ENCODE measurements around the gene PASD1. TPM values are rescaled to one million over a fixed set of nuclear protein-coding genes. Genes with fewer than 3 reads are reported as not detected.
"Not testable (repeated sequence)": the region's sequence is repeated elsewhere in the genome, so short reads cannot be mapped to it uniquely, and the experiment has no call there.

Gene PASD1
- polyA plus RNA-seq, 1 of the 3 experiments (the other 2 are of a cell fraction) = 0.03 TPM

- CTCF ChIA-PET = interaction anchor here (1.0 kb wide), 1 partner anchor 13 kb away, joined by 3 read pairs; no protein-coding TSS in a partner anchor
- H3K4me3 ChIP-seq (ENCODE audit: low read depth in 2 of 2, low read length in 1 of 2); H3F3A ChIP-seq (replicated peaks; ENCODE audit: insufficient read depth); DNase-seq; H3K36me3 ChIP-seq (replicated peaks in 1 of 2; ENCODE audit: control insufficient read depth in 1 of 2, insufficient read depth in 2 of 2, low read length in 1 of 2); H4K20me1 ChIP-seq (ENCODE audit: insufficient read depth); POLR2A ChIA-PET; H3K9me2 ChIP-seq; H3K79me2 ChIP-seq (ENCODE audit: insufficient read depth); H3K9ac ChIP-seq; H3K27ac ChIP-seq (ENCODE audit: low read depth in 2 of 2, low read length in 1 of 2); H3K4me2 ChIP-seq; H3K9me3 ChIP-seq; H2AFZ ChIP-seq (ENCODE audit: low read depth); H3K4me1 ChIP-seq (ENCODE audit: control insufficient read depth in 1 of 2, insufficient read depth in 2 of 2, low read depth in 1 of 2, low read length in 1 of 2): not testable (repeated sequence)
- peaks cover 22% of the 10 kb centered on the region; the same call in 1 of the 2 replicates for H3K27me3 ChIP-seq (ENCODE audit: insufficient read depth)
- 70% methylated on average over 9 of the region's 24 CpGs for WGBS (ENCODE audit: low lambda C conversion rate)
Measured at GRCh38 chrX:151563003-151563402, 472 bp upstream of the PASD1 start.

DNA sequence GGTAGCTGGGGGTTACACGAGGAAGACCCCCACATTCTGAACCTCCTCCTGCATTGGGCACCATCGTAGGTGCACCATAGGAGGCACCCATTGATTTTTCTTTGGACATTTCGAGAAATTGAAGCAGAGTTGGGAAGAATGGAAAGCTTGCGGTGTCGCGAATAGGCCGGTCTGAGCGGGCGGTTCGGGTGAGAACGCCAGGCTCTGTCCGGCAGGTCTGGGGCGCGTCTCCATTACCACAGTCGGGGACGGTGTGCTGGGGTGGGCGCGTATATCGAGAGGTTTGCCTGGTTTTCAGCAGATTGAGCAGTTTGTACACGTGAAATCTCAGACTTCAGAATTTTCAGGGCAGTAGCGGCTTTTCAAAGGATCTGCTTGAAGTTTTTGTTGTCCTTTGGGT lies 560 bp downstream of the PASD1 start:
- Histone ChIP-seq H4K20me1 (ENCODE audit: insufficient read depth) (no peaks in the 10 kb centered on the region), H3K9ac (no peak overlapping the region), H3K27me3 (ENCODE audit: insufficient read depth) (peaks cover 24% of the 10 kb centered on the region; the same call in 1 of the 2 replicates), H3K4me3 (ENCODE audit: low read depth in 2 of 2, low read length in 1 of 2) (no peak overlapping the region), H3K9me2 (no peaks in the 10 kb centered on the region), H3K9me3 (no peaks in the 10 kb centered on the region), H3K36me3 (replicated peaks in 1 of 2; ENCODE audit: control insufficient read depth in 1 of 2, insufficient read depth in 2 of 2, low read length in 1 of 2) (no peaks in the 10 kb centered on the region), H2AFZ (ENCODE audit: low read depth) (no peak overlapping the region), H3K79me2 (ENCODE audit: insufficient read depth) (no peaks in the 10 kb centered on the region), H3K4me1 (ENCODE audit: control insufficient read depth in 1 of 2, insufficient read depth in 2 of 2, low read depth in 1 of 2, low read length in 1 of 2) (no peaks in the 10 kb centered on the region), H3F3A (replicated peaks; ENCODE audit: insufficient read depth) (no peaks in the 10 kb centered on the region), H3K27ac (ENCODE audit: low read depth in 2 of 2, low read length in 1 of 2) (no peak overlapping the region), H3K4me2 (no peak overlapping the region)
- ChIA-PET POLR2A (no interaction called here), CTCF (interaction anchor here (1.0 kb wide), 1 partner anchor 12 kb away, joined by 3 read pairs; no protein-coding TSS in a partner anchor)
- TF ChIP-seq EZH2phosphoT487 (IDR thresholded peaks at IDR 0.05; ENCODE audit: borderline replicate concordance, low read depth) (no peak), SMC3 (IDR thresholded peaks at IDR 0.05; ENCODE audit: low read depth, low read length) (no peak), MXI1 (IDR thresholded peaks at IDR 0.05; ENCODE audit: low read depth, low read length) (no peak), JUND (IDR thresholded peaks at IDR 0.05) (no peak), EP300 (IDR thresholded peaks at IDR 0.05; ENCODE audit: borderline replicate concordance in 1 of 2, low read depth in 1 of 2, low read length in 1 of 2) (no peak), RFX5 (IDR thresholded peaks at IDR 0.05; ENCODE audit: low read length) (no peak), CTCF (IDR thresholded peaks at IDR 0.05) (no peak), ELF1 (IDR thresholded peaks at IDR 0.05) (no peak), RAD21 (IDR thresholded peaks at IDR 0.05; ENCODE audit: low read length) (no peak), POLR2AphosphoS5 (IDR thresholded peaks at IDR 0.05; ENCODE audit: low read depth, low read length) (no peak), TAF1 (IDR thresholded peaks at IDR 0.05; ENCODE audit: borderline replicate concordance, low read depth, low read length) (no peak), RXRA (IDR thresholded peaks at IDR 0.05; ENCODE audit: borderline replicate concordance, low read depth) (no peak), MEF2A (IDR thresholded peaks at IDR 0.05; ENCODE audit: borderline replicate concordance, low read depth) (no peak), FOSL2 (IDR thresholded peaks at IDR 0.05; ENCODE audit: borderline replicate concordance, low read depth) (no peak), RCOR1 (IDR thresholded peaks at IDR 0.05; ENCODE audit: low read length) (no peak)
- TF ChIP-seq, protein P1, sequence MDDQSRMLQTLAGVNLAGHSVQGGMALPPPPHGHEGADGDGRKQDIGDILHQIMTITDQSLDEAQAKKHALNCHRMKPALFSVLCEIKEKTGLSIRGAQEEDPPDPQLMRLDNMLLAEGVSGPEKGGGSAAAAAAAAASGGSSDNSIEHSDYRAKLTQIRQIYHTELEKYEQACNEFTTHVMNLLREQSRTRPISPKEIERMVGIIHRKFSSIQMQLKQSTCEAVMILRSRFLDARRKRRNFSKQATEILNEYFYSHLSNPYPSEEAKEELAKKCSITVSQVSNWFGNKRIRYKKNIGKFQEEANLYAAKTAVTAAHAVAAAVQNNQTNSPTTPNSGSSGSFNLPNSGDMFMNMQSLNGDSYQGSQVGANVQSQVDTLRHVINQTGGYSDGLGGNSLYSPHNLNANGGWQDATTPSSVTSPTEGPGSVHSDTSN (IDR thresholded peaks at IDR 0.05) = no peak
- TF ChIP-seq, protein P2, sequence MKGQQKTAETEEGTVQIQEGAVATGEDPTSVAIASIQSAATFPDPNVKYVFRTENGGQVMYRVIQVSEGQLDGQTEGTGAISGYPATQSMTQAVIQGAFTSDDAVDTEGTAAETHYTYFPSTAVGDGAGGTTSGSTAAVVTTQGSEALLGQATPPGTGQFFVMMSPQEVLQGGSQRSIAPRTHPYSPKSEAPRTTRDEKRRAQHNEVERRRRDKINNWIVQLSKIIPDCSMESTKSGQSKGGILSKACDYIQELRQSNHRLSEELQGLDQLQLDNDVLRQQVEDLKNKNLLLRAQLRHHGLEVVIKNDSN (IDR thresholded peaks at IDR 0.05; ENCODE audit: borderline replicate concordance, low read depth) = no peak
- TF ChIP-seq, protein P3, sequence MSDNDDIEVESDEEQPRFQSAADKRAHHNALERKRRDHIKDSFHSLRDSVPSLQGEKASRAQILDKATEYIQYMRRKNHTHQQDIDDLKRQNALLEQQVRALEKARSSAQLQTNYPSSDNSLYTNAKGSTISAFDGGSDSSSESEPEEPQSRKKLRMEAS (IDR thresholded peaks at IDR 0.05; ENCODE audit: low read depth) = no peak
- DNase-seq = no peak
- 70% methylated on average over 21 of the region's 21 CpGs for WGBS (ENCODE audit: low lambda C conversion rate)

- H3K9me2 ChIP-seq; H3K4me1 ChIP-seq (ENCODE audit: control insufficient read depth in 1 of 2, insufficient read depth in 2 of 2, low read depth in 1 of 2, low read length in 1 of 2); H4K20me1 ChIP-seq (ENCODE audit: insufficient read depth); POLR2A ChIA-PET; H2AFZ ChIP-seq (ENCODE audit: low read depth); H3K4me2 ChIP-seq; H3K36me3 ChIP-seq (replicated peaks in 1 of 2; ENCODE audit: control insufficient read depth in 1 of 2, insufficient read depth in 2 of 2, low read length in 1 of 2); H3K9ac ChIP-seq; H3K79me2 ChIP-seq (ENCODE audit: insufficient read depth); H3K4me3 ChIP-seq (ENCODE audit: low read depth in 2 of 2, low read length in 1 of 2); DNase-seq; H3F3A ChIP-seq (replicated peaks; ENCODE audit: insufficient read depth); H3K9me3 ChIP-seq; H3K27ac ChIP-seq (ENCODE audit: low read depth in 2 of 2, low read length in 1 of 2); CTCF ChIA-PET: not testable (repeated sequence)
- H3K27me3 ChIP-seq (ENCODE audit: insufficient read depth) = peaks cover 24% of the 10 kb centered on the region; the same call in 1 of the 2 replicates
- 5% methylated on average over 10 of the region's 10 CpGs for WGBS (ENCODE audit: low lambda C conversion rate)
Measured at GRCh38 chrX:151566872-151567271, 3.4 kb downstream of the PASD1 start.

All from SK-N-SH (cell line).